GM18858 (cell line): Measurements from ENCODE around the gene TCP11.

Source experiments
- ATAC-seq: cut with Tn5 transposase; IDR thresholded peaks from one replicate; pipeline ENCODE4 v1.9.1; 2021; ENCODE audit not compliant: unreplicated experiment

TCP11 gene

DNA sequence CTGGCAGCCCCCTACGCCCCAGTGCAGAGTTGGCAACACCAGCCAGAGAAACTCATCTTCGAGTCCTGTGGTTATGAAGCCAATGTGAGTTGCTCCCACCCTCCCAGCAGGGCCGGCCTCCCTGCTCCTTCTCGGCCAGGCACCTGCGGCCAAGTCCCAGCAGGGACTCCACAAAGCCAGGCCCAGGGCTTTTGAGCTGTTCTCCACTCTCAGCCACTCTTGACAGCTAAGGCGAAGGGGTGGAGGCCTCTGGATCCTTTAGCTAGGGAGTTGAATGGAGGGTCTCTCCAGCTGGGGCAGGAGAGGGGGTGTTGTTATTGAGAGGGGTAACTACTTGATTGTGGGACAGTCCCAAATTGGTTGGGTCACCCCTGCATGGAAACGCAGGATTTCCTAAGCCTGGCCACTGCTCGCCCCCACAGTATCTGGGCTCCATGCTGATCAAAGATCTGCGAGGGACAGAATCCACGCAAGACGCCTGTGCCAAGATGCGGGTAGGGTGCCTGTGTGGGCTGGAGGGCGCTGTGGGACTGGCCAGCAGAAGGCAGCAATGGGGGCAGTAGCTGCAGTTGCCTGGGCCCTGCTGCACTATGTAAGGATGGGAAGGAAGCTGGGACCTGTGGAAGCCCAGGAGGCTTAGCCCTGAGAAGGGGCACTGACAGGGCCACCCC is 58.3 kb downstream of the TCP11 start:
- ATAC-seq = no peak

DNA sequence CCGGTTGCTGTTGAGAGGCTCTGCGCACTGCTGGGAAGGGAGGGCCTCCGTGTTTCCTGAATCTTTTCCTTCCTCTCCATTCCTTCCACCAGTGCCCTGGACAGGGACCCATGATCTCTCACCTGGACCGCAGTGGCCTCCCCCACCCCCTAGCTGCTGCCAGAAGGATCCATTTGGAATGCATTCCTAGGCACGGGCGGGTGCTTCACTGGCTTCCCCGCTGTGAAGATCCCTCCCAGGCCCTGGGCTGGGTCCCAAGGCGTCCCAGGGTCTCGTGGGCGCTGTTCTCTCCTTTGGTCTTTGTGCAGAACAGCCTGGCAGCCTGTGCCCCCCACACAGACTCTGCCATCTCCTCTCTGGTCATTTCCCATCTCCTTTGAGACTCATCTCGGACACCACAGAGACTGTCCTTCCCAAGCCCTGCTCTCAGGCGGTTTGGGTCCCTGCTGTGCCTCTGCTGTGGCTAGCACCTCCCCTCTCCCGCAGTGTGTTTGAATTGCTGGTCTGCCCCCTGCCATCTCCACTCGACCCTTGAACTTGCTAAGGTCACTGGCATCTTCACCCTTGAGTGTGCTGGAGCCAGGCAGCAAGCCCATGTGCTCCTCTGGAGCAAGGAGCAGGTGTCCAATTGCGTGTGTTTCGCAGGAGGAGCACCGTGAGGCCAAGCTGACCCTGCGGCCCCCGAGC is 59.0 kb downstream of the TCP11 start:
- no peak for ATAC-seq

DNA sequence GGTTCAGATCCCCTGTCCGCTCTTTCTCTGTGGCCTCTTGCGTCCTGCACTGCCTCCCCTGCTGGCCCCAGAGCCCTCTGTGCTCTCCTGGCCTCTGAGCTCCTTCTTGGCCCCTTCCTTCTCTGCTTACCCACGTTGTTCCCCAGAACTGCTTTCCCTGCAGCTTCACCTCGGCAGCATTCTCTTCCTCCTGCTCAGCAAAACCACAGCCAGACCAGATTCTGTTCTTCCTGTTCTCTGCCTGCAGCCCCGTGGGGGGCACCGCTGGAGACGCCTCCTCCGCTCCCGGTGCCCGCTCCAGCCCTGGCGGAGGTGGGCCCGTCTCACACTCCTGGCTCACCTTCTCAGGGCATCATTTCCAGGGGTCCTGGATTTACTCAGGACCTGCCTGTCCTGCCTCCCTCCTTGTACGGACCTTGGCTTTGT is 59.7 kb downstream of the TCP11 start:
- ATAC-seq = no peak

DNA sequence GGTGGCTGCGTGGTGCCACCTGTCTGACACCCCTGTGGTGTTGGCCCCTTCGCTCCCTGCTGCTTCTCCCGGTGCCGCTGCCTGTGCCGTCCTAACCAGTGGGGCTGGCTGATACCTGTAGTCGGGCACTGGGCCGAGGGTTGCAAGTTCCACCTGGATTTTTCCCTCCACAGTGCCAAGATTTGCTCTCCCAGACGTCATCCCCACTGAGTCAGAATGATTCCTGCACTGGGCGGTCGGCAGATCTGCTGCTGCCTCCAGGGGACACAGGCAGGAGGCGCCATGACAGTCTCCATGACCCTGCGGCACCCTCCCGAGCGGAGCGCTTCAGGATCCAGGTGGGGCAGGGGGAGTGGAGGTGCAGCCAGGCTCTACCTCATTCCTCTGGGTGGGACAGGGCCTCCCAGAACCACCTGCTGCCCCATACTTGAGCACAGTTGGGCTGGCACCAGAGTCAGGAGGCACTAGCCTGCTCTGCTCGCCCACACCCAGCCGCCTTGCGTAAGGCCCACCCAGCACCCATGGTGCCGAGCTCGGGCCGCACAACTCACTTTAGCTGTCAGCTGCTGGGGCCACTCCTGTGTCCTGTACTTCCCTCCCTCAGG is 60.2 kb downstream of the TCP11 start:
- ATAC-seq = no peak

DNA sequence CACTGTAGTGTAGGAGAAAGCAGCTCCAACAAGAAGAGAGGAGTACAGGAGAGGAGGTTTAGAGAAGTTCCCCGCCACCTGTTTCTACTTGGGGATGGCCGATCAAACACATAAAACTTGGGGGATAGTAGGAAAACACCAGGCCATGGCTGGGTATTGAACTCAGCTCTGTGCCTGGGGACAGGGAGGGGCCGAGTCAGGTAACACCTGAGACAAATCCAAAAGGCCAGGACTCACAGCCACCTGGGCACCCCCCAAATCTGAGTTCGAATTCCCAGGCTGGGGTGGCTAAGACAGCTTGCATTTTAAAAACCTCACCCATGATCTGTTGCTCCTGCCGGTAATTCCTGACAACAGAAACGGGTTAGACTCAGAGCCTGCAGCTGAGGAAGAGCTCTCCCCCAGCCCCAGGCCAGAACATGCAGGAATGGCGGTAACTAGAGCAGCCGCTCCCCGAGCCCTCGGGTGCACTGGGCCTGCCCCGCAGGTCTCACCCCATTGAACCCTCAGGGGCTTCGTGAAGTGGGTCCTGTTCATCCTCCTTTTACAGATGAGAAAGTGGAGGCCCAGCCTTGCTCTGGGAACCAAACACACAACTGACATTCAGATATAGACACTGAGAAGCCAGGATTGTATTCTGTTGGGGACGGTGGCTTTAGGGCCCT is 61.0 kb downstream of the TCP11 start:
- ATAC-seq = no peak

DNA sequence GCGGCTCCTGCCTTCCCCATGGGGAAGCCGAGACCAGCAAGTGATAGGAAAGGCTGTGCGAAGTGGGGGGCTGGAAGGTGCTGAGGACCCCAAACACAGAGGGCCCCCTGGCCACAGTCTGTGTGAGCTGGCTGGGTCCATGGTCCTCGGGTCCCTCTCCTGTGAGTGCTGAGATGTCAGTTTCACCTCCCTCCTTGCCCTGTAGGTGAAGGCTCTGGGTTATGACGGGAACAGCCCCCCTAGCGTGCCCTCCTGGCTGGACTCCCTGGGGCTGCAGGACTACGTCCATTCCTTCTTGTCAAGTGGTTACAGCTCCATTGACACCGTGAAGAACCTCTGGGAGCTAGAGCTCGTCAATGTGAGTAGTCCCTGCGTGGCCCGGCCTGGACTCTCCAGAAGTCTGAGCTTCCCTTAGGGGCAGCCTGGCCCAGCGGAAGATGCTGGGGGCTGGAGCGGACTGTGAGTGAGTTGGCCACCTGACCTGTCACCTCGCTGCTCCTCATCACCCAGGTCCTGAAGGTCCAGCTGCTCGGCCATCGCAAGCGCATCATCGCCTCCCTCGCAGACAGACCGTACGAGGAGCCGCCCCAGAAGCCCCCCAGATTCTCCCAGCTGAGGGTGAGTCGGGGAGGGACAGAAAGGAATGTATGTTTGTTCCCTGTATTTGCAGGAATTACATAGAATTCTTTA is 61.7 kb downstream of the TCP11 start:
- no peak for ATAC-seq

DNA sequence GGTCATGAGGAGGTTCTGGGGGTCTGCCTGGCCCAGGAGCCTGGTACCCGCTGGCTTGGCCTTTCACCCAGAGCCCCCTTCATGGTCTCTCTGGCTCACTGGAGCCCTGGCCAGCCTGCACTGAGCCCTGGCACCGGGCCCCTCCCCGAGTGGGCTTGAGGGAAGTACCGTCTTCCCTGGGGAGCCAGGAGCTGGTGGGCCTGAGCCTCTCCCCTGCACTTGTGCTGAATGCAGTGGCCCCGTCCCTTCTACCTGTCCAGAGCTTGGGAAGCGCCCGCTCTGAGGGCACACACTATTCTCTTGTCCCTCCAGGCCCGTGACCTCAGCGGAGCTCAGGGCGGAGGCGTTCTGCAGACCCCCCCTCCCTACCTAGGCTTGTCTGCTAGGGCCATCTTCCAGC is 62.2 kb downstream of the TCP11 start:
- no peak for ATAC-seq

DNA sequence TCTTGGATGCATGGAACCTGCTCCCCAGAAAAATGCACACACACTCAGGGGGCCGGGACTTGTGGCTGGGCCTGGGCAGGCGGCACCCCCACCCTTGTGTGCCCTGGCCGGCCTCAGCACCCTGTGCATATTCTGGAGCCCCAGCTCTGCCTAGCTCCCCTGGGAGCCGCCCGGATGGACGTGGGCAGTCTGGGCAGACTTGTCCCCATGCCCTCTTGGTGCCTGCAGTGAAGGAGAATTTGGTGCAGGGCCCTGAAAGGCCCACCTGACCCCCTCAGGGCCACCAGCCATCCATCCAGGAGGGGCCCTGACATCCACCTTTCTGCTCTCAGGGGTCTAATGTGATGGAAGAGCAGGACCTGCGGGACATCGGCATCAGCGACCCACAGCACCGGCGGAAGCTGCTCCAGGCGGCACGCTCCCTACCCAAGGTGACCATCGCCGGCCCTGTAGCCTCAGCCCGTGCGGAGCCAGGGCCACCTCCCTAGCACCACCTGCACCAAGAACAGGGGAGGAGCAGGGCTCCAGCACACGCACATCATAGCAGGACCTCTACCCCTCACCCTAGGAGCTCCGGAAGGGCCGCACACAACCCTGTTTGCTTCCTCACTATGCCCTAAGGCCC is 62.8 kb downstream of the TCP11 start:
- no peak for ATAC-seq

DNA sequence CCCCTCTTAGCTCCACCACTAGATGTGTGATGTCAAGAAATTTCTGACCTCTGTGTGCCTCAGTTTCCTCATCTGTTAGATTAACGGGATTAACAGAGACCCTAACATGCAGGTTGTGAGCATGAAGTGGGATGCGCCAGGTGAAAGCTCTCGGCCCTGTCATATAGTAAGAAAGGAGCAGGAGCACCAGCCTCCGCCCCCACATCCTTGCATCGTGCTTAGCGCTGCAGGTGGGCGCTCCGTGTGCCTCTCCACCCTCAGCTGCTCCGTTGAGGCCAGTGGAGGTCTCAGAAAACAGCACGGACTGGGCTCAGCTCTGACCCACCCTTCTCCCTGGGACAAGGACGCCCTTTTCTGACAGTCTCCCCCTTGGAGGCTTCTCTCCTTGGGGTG is 63.4 kb downstream of the TCP11 start:
- ATAC-seq = no peak

DNA sequence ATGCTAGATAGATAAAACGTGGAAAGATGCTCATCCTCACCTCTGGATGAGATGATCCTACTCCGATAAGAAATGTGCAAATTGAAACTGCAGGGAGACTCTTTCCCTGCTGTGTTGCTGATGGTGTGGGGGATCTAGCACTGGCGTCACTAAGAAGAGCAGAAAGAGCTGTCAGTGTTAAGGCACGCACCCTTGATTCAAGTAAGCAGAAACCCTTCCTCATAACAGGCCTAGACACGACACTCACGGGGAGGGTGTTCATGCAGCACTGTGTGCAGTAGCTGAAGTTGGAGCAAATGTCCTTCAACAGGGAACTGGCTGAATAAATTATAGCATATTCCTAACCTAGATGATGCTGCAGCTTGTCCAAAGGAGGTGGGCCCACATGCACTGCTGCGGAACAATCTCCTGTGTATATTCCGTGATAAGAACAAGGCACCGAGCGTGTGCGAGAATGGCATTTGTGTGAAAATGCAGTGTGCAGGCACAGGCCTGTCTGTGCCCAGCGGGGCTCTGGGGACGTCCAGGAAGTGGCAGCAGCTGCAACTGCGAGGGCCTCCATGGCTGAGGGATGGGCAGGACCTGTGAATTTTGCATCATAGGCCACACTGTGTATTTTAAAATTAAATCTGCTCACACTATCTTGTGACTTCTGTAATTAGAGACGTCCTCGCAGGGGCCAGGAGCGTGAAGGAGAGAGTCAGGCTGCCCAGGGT is 64.0 kb downstream of the TCP11 start:
- ATAC-seq = no peak

DNA sequence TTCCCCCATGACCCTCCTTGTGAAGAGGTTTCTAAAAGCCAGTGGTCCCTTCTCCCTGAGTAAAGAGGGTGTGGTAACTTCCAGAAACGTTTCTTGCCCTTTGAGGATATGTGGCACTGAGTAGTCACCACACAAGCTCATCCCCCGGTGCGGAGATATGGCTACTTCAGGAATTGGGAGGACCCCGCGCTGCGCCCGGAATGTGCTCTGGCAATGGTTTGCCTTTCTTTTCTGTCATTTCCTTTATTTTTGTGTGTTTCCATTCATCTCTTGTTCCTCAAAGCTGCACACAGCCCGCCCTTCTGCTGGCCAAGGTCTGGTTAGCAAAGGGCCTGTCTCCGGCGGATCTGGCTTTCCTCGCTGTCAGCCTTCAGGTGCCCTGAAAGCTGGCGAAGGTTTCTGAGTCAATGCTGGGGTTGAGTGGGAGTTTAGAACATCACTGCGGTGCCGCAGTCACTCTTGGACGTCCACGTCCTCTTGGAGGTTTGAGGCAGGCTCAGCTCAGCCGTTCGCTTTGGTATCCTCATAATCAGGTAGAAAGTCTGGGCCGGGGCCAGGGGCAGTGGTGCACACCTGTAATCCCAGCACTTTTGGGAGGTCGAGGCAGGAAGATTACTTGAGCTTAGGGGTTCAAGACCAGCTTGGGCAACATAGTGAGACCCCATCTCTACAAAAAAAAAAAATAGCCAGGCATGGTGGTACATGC is 67.2 kb downstream of the TCP11 start:
- no peak for ATAC-seq

DNA sequence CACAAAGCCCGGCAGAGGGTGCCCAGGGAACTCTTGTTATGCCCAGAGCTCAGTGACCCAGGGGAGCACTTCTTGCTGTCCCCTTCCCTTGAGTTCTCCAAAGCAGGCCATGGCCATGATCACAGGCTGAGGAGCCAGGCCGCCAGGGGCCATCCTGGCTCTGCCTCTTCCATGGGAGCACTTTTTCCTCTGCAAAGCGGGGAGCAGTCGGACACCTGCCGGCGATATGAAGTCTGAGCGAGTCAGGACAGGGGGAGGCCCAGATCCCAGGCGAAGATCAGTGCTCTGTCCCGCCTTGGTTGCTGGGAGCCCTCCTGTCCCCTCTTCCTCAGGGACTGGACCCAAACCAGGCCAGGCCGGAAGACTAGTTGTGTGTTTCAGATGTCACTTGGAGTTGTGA is 67.9 kb downstream of the TCP11 start:
- no peak for ATAC-seq

DNA sequence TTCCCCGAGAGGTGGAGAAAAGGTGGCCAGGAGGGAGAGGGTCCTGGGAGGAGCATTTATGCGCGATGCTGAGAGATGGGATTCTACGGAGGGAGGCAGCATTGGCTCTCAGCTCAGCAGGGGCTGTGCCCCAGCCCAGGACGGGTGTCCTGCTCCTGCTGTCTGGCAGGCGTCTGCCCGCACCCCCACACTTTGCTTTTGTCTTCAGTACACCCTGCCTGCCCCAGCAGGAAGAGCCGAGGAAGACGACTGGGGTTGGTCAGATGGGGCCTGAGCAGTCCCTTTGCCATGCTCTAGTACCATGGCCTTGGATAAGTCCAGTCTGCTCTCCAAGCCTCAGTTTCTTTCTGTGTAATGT is 68.5 kb downstream of the TCP11 start:
- ATAC-seq = no peak

DNA sequence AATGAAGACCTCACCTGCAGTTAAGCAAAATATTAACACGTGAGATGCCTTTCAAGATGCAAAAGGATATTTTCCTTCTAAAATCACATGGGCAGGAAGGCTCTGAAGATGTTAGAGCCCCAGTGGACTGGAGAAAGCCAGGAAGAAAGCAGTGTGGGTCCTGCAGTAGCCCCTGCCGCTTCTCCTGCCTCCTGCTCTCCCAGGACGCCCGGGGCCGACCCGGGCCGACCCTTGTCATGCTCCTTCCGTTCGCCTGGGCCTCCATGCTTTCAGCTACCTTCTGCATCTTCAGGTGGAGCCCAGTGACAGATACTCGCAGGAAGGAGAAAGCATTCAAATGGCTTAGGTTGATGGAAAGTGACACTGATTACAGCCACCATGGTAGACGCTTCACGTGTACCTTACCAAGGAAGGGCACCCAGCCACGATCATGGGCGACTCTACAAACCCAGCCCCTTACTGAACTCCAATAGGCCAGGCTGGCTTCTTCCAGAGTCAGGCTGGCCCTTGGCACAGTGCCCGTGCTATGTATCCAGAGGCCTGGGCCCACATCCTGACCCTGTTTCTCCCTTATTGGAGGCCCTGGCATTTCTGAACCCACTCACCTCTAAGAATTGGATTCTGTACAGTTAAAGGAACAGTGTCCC is 69.0 kb downstream of the TCP11 start:
- no peak for ATAC-seq

DNA sequence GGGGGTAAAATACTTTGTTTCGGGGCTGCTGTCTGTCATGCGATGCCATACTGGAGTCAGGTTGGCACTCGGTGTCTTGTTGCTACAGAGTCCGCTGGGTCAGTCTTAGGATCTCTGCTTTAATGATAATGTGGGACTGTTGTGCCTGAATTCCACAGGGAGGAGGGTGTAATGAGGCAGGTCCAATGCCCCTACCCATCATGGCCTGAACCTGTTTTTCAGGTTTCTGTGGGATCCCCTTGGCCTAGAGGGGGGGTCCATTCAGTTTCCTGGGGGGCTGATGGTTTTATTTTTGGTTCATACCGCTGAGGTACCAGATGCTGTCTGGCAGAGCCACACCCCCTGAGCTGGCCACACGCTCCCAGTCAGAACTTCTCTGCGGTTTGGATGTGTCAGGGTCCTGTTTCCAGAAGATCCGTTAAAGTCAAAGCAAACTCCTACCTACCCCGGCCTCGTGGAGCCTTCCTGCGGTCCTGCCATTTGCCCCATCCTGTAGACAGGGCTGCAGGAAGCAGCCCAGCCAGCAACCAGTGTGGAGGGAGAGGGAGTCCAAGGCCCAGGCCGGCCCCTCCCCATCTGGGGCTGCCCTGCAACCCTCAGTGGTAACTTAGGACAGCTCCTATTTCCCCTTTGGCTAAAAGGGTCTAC is 69.7 kb downstream of the TCP11 start:
- ATAC-seq = no peak

DNA sequence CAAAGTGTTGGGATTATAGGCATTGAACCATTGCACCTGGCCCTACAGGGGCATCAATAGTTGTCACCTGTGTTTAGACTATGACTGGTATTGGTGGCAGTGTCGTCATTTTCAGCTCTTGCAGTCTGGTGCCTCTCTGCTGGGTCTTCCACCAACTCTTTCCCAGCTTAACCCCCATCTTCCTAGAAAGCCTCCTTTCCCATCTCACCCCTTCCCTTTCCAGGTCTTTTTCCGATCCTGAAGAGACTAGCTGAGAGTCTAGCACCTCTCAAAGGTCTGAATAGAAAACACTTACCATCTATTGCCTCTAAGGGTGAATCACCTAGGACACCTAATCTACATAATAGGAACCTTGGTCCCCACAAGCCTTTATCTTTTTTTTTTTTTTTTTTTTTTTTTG is 71.0 kb downstream of the TCP11 start:
- ATAC-seq = no peak

DNA sequence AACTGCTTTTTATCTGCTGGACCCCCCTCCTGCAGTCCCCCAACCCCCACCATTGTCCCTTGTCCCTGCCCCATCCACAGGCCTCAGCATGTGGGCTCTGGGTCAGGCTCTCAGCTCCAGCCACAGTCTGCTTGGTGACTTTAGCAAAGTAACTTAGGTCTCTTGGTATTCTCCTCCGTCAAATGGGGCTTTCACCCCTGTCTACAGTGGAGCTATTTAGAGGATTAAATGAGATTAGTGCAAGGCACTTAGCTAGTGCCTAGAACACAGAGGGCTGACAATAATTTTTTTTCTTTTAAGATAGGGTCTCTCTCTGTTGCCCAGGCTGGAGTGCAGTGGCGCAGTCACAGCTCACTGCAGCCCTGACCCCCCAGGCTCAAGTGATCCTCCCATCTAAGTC is 71.9 kb downstream of the TCP11 start:
- no peak for ATAC-seq

DNA sequence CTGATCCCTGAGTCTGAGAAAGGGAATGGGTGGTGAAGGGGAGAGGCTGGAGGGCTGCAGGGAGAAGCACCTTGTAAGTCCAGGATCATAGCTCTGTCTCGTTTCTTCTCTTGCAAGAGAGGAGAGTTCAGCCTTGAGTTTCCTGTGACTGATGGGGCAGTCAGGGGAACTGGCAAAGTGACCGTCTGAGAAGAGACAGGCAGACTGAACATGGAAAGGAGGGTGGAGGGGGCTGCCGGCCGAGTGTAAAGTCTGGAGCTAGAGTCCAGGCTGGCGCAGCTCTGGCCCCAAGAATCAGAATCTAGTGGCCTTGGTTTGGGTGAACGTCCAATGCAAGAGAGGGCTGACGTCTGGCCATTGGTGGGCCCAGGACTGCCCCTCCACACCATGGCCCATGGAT is 72.5 kb downstream of the TCP11 start:
- ATAC-seq = no peak

DNA sequence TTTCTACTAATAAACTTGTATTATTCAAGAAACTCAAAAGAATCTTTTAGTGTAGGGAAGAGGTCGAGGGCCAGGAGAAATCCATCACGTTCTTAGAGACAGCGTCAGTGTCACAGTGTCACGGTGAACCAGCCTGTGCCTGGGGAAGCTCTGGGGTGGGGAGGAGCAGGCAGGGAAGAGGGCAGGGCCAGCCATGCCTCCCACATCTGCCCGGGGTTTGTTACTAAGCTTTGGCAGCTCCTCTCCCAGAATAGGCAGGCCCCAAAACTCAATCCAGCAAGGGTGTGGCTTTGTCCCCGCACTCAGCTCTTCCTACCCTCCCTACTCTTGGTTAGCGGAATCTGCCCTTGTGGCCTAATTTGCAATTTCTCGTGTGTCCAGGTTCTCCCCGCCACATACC is 72.9 kb downstream of the TCP11 start:
- no peak for ATAC-seq
